Ovary (tissue), 3 donors: ENCODE data around the gene SND1.

ENCODE experiments used
- CTCF ChIP-seq, 3 donors: fragments of 450-650 bp in 2 of 3; fragments of 200-600 bp in 1 of 3; IDR thresholded peaks; one replicate each; pipeline versions ENCODE4 v1.5.1 to v1.8.0; 2016 to 2022; ENCODE audit warnings: antibody characterized with exemption in 3 of 3, mild to moderate bottlenecking in 1 of 3
- POLR2A ChIP-seq: fragments of 450-650 bp; IDR thresholded peaks from one replicate; pipeline ENCODE4 v1.6.1; 2017; ENCODE audit warnings: antibody characterized with exemption, mild to moderate bottlenecking, moderate library complexity
- donor health status: DM: no; HTN: no; CAD: no.

- TF ChIP-seq CTCF (IDR thresholded peaks at IDR 0.05), result no peak
- TF ChIP-seq POLR2A, result no peak
Measured at GRCh38 chr7:127690806-127691205, 38.8 kb downstream of the SND1 start.
